GM19452 (cell line): ENCODE results near the gene LRRIQ4.

ENCODE experiments used
- ATAC-seq: cut with Tn5 transposase; IDR thresholded peaks from one replicate; pipeline ENCODE4 v1.9.1; 2021; ENCODE audit not compliant: unreplicated experiment

The LRRIQ4 gene

DNA sequence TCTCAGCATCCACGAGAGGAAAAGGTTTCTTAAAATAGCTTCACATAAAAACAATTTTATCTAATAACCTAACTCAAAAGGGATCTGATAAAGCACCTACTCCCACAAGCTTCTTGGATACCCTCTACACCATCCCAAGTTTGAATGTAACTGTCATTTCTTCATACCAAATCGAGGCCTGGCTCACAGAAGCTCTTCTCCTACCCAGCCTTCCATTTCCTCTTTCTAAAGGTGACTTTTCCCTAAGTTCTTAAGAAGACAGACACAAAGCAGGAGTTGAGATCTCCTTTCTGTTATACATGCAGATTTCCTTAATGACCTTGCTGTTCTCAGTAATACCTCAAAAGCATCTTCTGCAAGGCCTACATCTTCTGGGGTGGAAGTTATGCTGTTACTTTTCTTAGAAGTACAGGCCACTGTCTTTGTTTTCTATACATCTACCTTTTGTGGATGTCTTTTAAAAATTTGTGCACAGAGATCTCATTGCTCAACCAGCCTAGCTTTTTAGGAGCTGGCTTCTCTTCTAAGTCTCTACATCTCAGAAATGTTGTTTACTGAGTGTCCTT lies 3.4 kb upstream of the LRRIQ4 start:
- no peak for ATAC-seq

- ATAC-seq: peak; percentile 15
Measured at GRCh38 chr3:169811631-169812331, 889 bp upstream of the LRRIQ4 start.

- ATAC-seq: no peak
Measured at GRCh38 chr3:169813278-169813677, 608 bp downstream of the LRRIQ4 start.

GRCh38 chr3:169813757-169814517 lies 1.3 kb downstream of the LRRIQ4 start:
- peak; percentile 79 for ATAC-seq

- no peak for ATAC-seq
Measured at GRCh38 chr3:169815590-169816150, 3.0 kb downstream of the LRRIQ4 start.

GRCh38 chr3:169818316-169818715 lies 5.6 kb downstream of the LRRIQ4 start:
- no peak for ATAC-seq

DNA sequence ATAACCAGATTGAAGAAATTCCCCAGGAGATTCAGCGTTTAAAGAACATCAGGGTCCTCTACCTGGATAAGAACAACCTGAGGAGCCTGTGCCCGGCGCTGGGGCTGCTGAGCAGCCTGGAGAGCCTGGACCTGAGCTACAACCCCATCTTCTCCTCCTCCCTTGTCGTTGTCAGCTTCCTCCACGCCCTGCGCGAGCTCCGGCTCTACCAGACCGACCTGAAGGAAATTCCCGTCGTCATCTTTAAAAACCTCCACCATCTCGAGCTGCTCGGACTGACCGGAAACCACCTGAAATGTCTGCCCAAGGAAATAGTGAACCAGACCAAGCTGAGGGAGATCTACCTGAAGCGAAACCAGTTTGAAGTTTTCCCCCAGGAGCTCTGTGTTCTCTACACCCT lies 9.4 kb downstream of the LRRIQ4 start:
- no peak for ATAC-seq

- no peak for ATAC-seq
Measured at GRCh38 chr3:169822540-169822939, 9.9 kb downstream of the LRRIQ4 start.

- ATAC-seq: no peak
Measured at GRCh38 chr3:169822983-169823382, 10.3 kb downstream of the LRRIQ4 start.

GRCh38 chr3:169825316-169825715 lies 12.6 kb downstream of the LRRIQ4 start:
- no peak for ATAC-seq

- no peak for ATAC-seq
Measured at GRCh38 chr3:169827712-169828111, 15.0 kb downstream of the LRRIQ4 start.

DNA sequence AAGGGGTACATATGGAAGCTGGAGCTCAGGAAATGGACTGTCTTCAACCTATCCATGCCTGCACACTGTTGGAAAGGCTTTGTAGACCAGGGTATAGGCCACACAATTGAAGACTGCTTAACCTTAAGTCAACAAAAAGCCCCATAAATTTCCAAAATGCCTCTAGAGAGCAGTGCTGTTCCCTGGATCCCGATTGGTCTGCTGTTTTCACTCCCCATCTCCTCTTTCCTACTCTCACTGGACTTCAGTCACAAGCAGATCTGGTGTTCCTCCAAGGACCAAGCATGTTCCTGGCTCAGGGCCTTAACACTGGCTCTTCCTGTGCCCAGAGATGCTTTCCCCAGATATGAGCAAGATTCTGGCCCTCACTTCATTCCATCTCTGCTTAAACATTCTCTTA lies 22.9 kb downstream of the LRRIQ4 start:
- no peak for ATAC-seq

DNA sequence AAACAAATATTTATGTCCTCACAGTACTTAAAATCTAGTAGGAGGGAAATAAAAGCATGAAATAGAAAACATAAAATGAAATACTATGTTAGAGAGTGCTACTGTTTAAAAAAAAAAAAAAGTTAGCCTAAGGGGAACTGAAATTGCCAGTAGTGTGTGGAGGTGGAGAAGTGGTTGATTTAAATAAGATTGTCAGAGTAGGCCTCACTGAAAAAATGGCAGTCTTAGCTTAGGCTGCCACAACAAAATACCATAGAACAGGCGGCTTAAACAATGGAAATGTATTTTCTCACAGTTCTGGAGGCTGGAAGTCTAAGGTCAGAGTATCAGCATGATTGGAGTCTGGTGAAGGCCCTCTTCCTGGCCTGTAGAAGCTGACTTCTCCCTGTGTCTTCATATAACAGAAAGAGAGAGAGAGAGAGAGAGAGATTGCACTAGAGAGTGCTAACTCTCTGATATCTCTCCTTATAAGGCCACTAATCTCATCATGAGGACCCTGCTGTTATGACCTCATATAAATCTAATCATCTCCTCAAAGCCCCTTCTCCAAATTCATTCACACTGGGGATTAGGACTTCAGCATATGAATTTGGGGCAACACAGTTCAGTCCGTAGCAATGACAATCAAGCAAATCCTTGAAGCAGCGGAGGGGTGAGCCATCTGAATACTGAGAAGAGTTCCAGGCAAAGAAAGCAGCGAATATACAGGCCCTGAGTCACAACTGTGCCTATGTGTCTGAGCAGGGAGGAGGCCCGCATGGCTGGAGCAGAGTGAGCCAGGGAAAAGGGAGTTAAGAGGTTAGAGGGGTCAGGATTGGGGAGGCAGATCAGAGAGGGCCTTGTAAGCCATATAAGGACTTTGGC lies 23.6 kb downstream of the LRRIQ4 start:
- ATAC-seq: peak; percentile 80

DNA sequence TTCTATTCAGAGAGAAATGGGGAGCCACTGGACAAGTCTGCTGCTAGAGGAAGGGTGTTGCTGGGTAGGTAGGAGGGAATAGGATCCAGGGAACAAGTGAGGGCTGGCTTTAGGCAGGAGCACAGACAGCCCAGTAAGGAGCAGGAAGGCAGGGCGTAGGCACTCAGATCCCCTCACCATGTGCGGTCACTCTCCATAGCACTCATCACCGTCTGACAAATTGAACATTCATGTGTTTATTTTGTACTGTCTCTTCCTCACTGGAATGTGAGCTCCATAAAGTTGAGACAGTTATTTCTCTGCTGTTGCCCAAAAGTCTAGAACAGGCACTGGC lies 24.2 kb downstream of the LRRIQ4 start:
- no peak for ATAC-seq

DNA sequence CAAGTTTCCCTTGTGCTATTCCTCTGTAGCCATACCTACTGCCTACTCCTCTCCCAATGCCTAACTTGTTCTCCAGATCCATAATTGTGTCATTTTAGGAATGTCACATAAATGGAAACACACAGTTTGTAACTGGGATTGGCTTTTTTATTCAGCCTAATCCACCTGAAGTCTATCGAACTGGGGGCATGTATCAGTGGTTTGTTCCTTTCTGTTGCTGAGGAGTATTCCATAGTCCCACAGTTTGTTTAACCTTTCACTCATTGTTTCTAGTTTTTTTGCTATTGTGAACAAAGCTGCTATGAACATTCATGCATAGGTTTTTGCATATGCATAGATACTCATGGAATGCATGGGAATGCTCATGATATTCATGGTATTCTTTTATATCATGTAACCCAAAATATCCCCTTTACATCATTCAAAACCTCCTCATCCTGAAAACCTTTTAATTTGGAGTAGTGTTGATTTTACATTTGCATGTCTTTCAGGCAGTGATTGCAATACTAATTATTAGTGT lies 25.9 kb downstream of the LRRIQ4 start:
- ATAC-seq: no peak

DNA sequence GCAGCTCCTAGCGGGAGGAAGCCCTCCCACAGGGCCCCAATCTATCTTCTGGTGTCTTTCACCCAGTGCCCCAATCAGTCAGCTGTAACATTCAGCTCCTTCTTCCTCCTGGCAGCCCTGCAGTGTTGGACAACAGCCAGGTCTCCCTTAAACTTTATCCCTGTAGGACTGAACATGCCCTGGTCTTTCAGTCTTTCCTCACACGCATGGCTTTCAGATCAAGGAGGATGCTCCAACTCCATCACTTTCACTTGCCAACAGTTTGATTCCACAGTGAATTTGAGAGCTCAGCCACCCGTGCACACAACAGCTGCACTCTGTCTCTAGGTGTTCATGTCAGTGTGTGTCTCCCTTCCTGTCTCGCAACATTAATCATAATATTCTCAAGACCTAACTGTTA lies 28.5 kb downstream of the LRRIQ4 start:
- no peak for ATAC-seq

- no peak for ATAC-seq
Measured at GRCh38 chr3:169842960-169843359, 30.3 kb downstream of the LRRIQ4 start.

- peak; percentile 98 for ATAC-seq
Measured at GRCh38 chr3:169846458-169847193, 34.0 kb downstream of the LRRIQ4 start.

- no peak for ATAC-seq
Measured at GRCh38 chr3:169847896-169848295, 35.2 kb downstream of the LRRIQ4 start.

DNA sequence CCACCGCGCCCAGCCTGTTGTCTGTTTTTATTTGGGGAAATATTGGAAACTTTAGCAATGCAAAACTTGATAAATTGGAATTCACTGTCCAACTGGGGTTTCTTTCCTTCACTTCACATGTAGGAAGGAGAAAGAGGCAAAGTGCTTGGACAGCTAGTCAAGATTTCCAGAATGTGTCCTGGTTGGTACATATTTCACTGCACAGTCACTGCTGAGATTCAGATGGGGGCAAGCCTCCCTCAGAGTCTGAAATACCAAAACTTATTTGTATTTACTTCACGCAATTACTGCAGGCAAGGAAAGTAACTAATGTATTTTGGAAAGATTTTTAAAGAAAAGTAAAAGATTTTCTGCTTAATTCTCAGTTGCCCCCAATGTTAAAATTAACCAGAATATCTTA lies 36.1 kb downstream of the LRRIQ4 start:
- ATAC-seq: no peak
